Astrocyte (in vitro differentiated cells and primary cell): ENCODE results near the gene BUD23. TPM values are rescaled to one million over a fixed set of nuclear protein-coding genes. Genes with fewer than 3 reads are reported as not detected.

Experiments used
- DNase-seq: peaks from one replicate; pipeline ENCODE4 v3.0.0-alpha.2; 2010; ENCODE audit warnings: low read depth
- FAIRE-seq: peaks from 2 replicates; lab custom pipeline; 2011; peaks lifted over from hg19 to GRCh38; lab: Jason Lieb, UNC
- H2AFZ ChIP-seq: 2 replicates; pipeline ENCODE4 v1.6.0; 2012; ENCODE audit warnings: low read depth, low read length, inconsistent platforms
- H3K27ac ChIP-seq: 2 replicates; pipeline ENCODE4 v1.5.1; 2011; ENCODE audit warnings: low read depth, low read length, inconsistent platforms
- H3K27me3 ChIP-seq: 2 replicates; pipeline ENCODE4 v1.6.0; 2011; ENCODE audit warnings: low read length, inconsistent platforms; ENCODE audit not compliant: insufficient read depth
- H3K36me3 ChIP-seq: 2 replicates; pipeline ENCODE4 v1.5.1; 2011; ENCODE audit warnings: low read length, inconsistent platforms; ENCODE audit not compliant: insufficient read depth
- H3K4me1 ChIP-seq: 2 replicates; pipeline ENCODE4 v1.5.1; 2011; ENCODE audit warnings: low read length, inconsistent platforms; ENCODE audit not compliant: insufficient read depth
- H3K4me2 ChIP-seq: 2 replicates; pipeline ENCODE4 v1.6.0; 2012; ENCODE audit warnings: low read length, inconsistent platforms
- H3K4me3 ChIP-seq: 2 replicates; pipeline ENCODE4 v1.5.1; 2011; ENCODE audit warnings: low read depth, mild to moderate bottlenecking, low read length, inconsistent platforms; ENCODE audit not compliant: insufficient read depth
- H3K79me2 ChIP-seq: 2 replicates; pipeline ENCODE4 v1.6.0; 2012; ENCODE audit warnings: mild to moderate bottlenecking, low read length, inconsistent platforms; ENCODE audit not compliant: insufficient read depth
- H3K9ac ChIP-seq: 2 replicates; pipeline ENCODE4 v1.6.0; 2012; ENCODE audit warnings: mild to moderate bottlenecking, low read length, inconsistent platforms
- H3K9me3 ChIP-seq: 2 replicates; pipeline ENCODE4 v1.5.1; 2012; ENCODE audit warnings: low read depth, mild to moderate bottlenecking, low read length, inconsistent platforms; ENCODE audit not compliant: insufficient read depth
- H4K20me1 ChIP-seq: 2 replicates; pipeline ENCODE4 v1.6.0; 2012; ENCODE audit warnings: low read length, inconsistent platforms; ENCODE audit not compliant: insufficient read depth
- H3K27ac Mint-ChIP-seq: one replicate; pipeline ENCODE4 v1.8.0; 2021; ENCODE audit warnings: mild to moderate bottlenecking, mixed read lengths; ENCODE audit not compliant: unreplicated experiment
- H3K27me3 Mint-ChIP-seq: one replicate; pipeline ENCODE4 v1.8.0; 2021; ENCODE audit warnings: low read depth, mixed read lengths; ENCODE audit not compliant: unreplicated experiment
- H3K36me3 Mint-ChIP-seq: one replicate; pipeline ENCODE4 v1.8.0; 2021; ENCODE audit warnings: low read depth, mixed read lengths; ENCODE audit not compliant: unreplicated experiment
- H3K4me1 Mint-ChIP-seq: one replicate; pipeline ENCODE4 v1.8.0; 2021; ENCODE audit warnings: low read depth, mixed read lengths; ENCODE audit not compliant: unreplicated experiment
- H3K4me3 Mint-ChIP-seq: one replicate; pipeline ENCODE4 v1.8.0; 2021; ENCODE audit warnings: mild to moderate bottlenecking, moderate library complexity, mixed read lengths; ENCODE audit not compliant: unreplicated experiment
- H3K9me3 Mint-ChIP-seq: one replicate; pipeline ENCODE4 v1.8.0; 2021; ENCODE audit warnings: mild to moderate bottlenecking, mixed read lengths; ENCODE audit not compliant: unreplicated experiment
- CTCF ChIP-seq: IDR thresholded peaks from 2 replicates; pipeline ENCODE4 v1.5.1; 2011; ENCODE audit warnings: low read depth, mild to moderate bottlenecking, inconsistent platforms, low read length, moderate library complexity; ENCODE audit not compliant: insufficient read depth
- EZH2 ChIP-seq: IDR thresholded peaks from 2 replicates; pipeline ENCODE4 v1.6.1; 2012; ENCODE audit warnings: mild to moderate bottlenecking, low read length, inconsistent platforms; ENCODE audit not compliant: insufficient read depth
- total RNA-seq: library from RNA; stranded (reverse); gene quantifications from 2 replicates; pipeline ENCODE4 v1.2.1, GENCODE V29; 2021

BUD23 gene
- total RNA-seq, 1 donor from 2014 or later: 73.1 TPM

- H3K27ac Mint-ChIP-seq: peak overlapping the region; percentile 89
- Histone ChIP-seq H3K4me3 (peak overlapping the region; percentile 88), H3K27me3 (no peaks in the 10 kb centered on the region), H3K79me2 (peaks cover 71% of the 10 kb centered on the region), H3K9me3 (no peaks in the 10 kb centered on the region), H3K36me3 (peaks cover 16% of the 10 kb centered on the region), H4K20me1 (peaks cover 61% of the 10 kb centered on the region), H2AFZ (no peak overlapping the region), H3K4me1 (peaks cover 40% of the 10 kb centered on the region), H3K4me2 (peak overlapping the region; percentile 91), H3K27ac (peak overlapping the region; percentile 95), H3K9ac (peak overlapping the region; percentile 95)
- peaks cover 5% of the 10 kb centered on the region for H3K36me3 Mint-ChIP-seq
- H3K4me3 Mint-ChIP-seq: peak overlapping the region; percentile 83
- peaks cover 12% of the 10 kb centered on the region for H3K27me3 Mint-ChIP-seq
- DNase-seq (peak; percentile 47), FAIRE-seq (no peak)
- TF ChIP-seq CTCF (no peak), EZH2 (no peak)
- peaks cover 20% of the 10 kb centered on the region for H3K4me1 Mint-ChIP-seq
- no peaks in the 10 kb centered on the region for H3K9me3 Mint-ChIP-seq
These were observed 33.8 kb downstream of the BUD23 start for GRCh38 chr7:73717025-73717807.

- Mint-ChIP-seq H3K4me1 (peaks cover 20% of the 10 kb centered on the region), H3K27me3 (peaks cover 12% of the 10 kb centered on the region)
- peaks cover 63% of the 10 kb centered on the region for H3K79me2 ChIP-seq
These were observed 34.6 kb downstream of the BUD23 start for GRCh38 chr7:73717991-73718405.

More at GRCh38 chr7:73717991-73718405, 34.6 kb downstream of the BUD23 start:
- H3K9me3 ChIP-seq: no peaks in the 10 kb centered on the region
- TF ChIP-seq EZH2: no peak
- no peak for TF ChIP-seq CTCF
- H3K4me3 ChIP-seq: peak overlapping the region; percentile 88
- no peaks in the 10 kb centered on the region for H3K9me3 Mint-ChIP-seq
- peak; percentile 90 for DNase-seq
- H3K4me2 ChIP-seq: peak overlapping the region; percentile 91
- H3K9ac ChIP-seq: peak overlapping the region; percentile 95
- FAIRE-seq: no peak
- H3K36me3 Mint-ChIP-seq: peaks cover 3% of the 10 kb centered on the region
- H3K27ac Mint-ChIP-seq: peak overlapping the region; percentile 89
- peak overlapping the region; percentile 95 for H3K27ac ChIP-seq
- H3K27me3 ChIP-seq: no peaks in the 10 kb centered on the region
- peaks cover 15% of the 10 kb centered on the region for H3K36me3 ChIP-seq
- no peak overlapping the region for H2AFZ ChIP-seq
- peak overlapping the region; percentile 83 for H3K4me3 Mint-ChIP-seq
- peaks cover 53% of the 10 kb centered on the region for H4K20me1 ChIP-seq
- H3K4me1 ChIP-seq: peaks cover 36% of the 10 kb centered on the region
